Vagina (tissue), 2 donors: ENCODE results near the gene ZFY. TPM values are rescaled to one million over a fixed set of nuclear protein-coding genes. Genes with fewer than 3 reads are reported as not detected.

Experiments used
- DNase-seq, 2 donors: peaks; one replicate each; pipeline ENCODE4 v3.0.0-alpha.2; 2017; ENCODE audit errors: extremely low spot score in 2 of 2
- H3K27ac ChIP-seq: fragments of 200-600 bp; sonication (generic); one replicate; pipeline ENCODE4 v1.5.1; 2019
- H3K27me3 ChIP-seq: fragments of 200-600 bp; sonication (generic); one replicate; pipeline ENCODE4 v1.5.1; 2019
- H3K36me3 ChIP-seq, 2 donors: fragments of 200-600 bp; sonication (generic); one replicate each; pipeline ENCODE4 v1.5.1; 2017 to 2019
- H3K4me1 ChIP-seq: fragments of 200-600 bp; sonication (generic); one replicate; pipeline ENCODE4 v1.5.1; 2019
- H3K4me3 ChIP-seq, 2 donors: fragments of 200-600 bp; sonication (generic); 1 replicate in 1 of 2; 2 replicates in 1 of 2; pipeline ENCODE4 v1.5.1; 2016 to 2019
- H3K9me3 ChIP-seq: fragments of 200-600 bp; sonication (generic); one replicate; pipeline ENCODE4 v1.5.1; 2019
- CTCF ChIP-seq, 3 experiments: fragments of 450-650 bp in 2 of 3; fragments of 200-600 bp in 1 of 3; sonication (generic) in 1 of 3; IDR thresholded peaks; one replicate each; pipeline ENCODE4 v1.5.1; 2017 to 2019; ENCODE audit warnings: antibody characterized with exemption in 3 of 3, mild to moderate bottlenecking in 2 of 3, moderate library complexity in 2 of 3
- POLR2A ChIP-seq, 2 donors: fragments of 450-650 bp; IDR thresholded peaks; one replicate each; pipeline ENCODE4 v1.6.1; 2017; ENCODE audit warnings: antibody characterized with exemption in 2 of 2, mild to moderate bottlenecking in 2 of 2, moderate library complexity in 2 of 2
- POLR2AphosphoS5 ChIP-seq, 2 donors: sonication (generic); formaldehyde crosslinking; IDR thresholded peaks; one replicate each; pipeline ENCODE4 v1.9.0; 2017; ENCODE audit warnings: antibody characterized with exemption in 2 of 2, mild to moderate bottlenecking in 2 of 2, low read depth in 1 of 2; ENCODE audit not compliant: insufficient read depth in 1 of 2
- intact Hi-C: fragments of 100-400 bp; cut with DNase I; formaldehyde crosslinking; loops from one replicate; pipeline ENCODE4 v1.15.1; 2023
- total RNA-seq: library from RNA; depleted of rRNA; stranded (reverse); fragments of >200 nt; gene quantifications from one replicate; pipeline ENCODE4 v1.2.3, GENCODE V29; 2016

Gene ZFY
- total RNA-seq, 1 donor from 2014 or later: not detected

GRCh38 chrY:3007967-3008366, 72.8 kb downstream of the ZFY start:
- intact Hi-C loops: no loop called here
- no peaks in the 10 kb centered on the region for H3K36me3 ChIP-seq
- no peaks in the 10 kb centered on the region for H3K9me3 ChIP-seq
- no peak for TF ChIP-seq POLR2A (IDR thresholded peaks at IDR 0.05)
- no peak for TF ChIP-seq CTCF (IDR thresholded peaks at IDR 0.05)
- no peak for TF ChIP-seq POLR2AphosphoS5 (IDR thresholded peaks at IDR 0.05; ENCODE audit: insufficient read depth in 1 of 2, low read depth in 1 of 2)
- no peak overlapping the region for H3K27ac ChIP-seq
- no peaks in the 10 kb centered on the region for H3K27me3 ChIP-seq
- no peak for DNase-seq
- no peak overlapping the region for H3K4me3 ChIP-seq
- H3K4me1 ChIP-seq: no peaks in the 10 kb centered on the region

GRCh38 chrY:3012226-3012625, 77.0 kb downstream of the ZFY start:
- Histone ChIP-seq H3K27ac (no peak overlapping the region), H3K27me3 (no peaks in the 10 kb centered on the region), H3K9me3 (no peaks in the 10 kb centered on the region), H3K4me3 (no peak overlapping the region), H3K4me1 (no peaks in the 10 kb centered on the region), H3K36me3 (no peaks in the 10 kb centered on the region)
- DNase-seq: no peak
- TF ChIP-seq POLR2A (IDR thresholded peaks at IDR 0.05) (no peak), POLR2AphosphoS5 (IDR thresholded peaks at IDR 0.05; ENCODE audit: insufficient read depth in 1 of 2, low read depth in 1 of 2) (no peak), CTCF (IDR thresholded peaks at IDR 0.05) (no peak)
- intact Hi-C loops: no loop called here

- Histone ChIP-seq H3K36me3 (no peaks in the 10 kb centered on the region), H3K4me1 (no peaks in the 10 kb centered on the region), H3K27ac (no peak overlapping the region), H3K4me3 (no peak overlapping the region), H3K9me3 (no peaks in the 10 kb centered on the region), H3K27me3 (no peaks in the 10 kb centered on the region)
- no peak for DNase-seq
- intact Hi-C loops: no loop called here
- TF ChIP-seq POLR2A (IDR thresholded peaks at IDR 0.05) (no peak), CTCF (IDR thresholded peaks at IDR 0.05) (no peak)
These were observed 81.4 kb downstream of the ZFY start for GRCh38 chrY:3016594-3016993.

- Histone ChIP-seq H3K4me1 (no peaks in the 10 kb centered on the region), H3K4me3 (no peak overlapping the region), H3K36me3 (no peaks in the 10 kb centered on the region), H3K27ac (no peak overlapping the region), H3K9me3 (no peaks in the 10 kb centered on the region), H3K27me3 (no peaks in the 10 kb centered on the region)
- no peak for TF ChIP-seq POLR2A (IDR thresholded peaks at IDR 0.05)
- no peak for TF ChIP-seq POLR2AphosphoS5 (IDR thresholded peaks at IDR 0.05; ENCODE audit: insufficient read depth in 1 of 2, low read depth in 1 of 2)
- TF ChIP-seq CTCF (IDR thresholded peaks at IDR 0.05): no peak
- no peak for DNase-seq
- intact Hi-C loops: no loop called here
These were observed 83.4 kb downstream of the ZFY start for GRCh38 chrY:3018546-3018945.

- intact Hi-C loops: no loop called here
- Histone ChIP-seq H3K9me3 (no peaks in the 10 kb centered on the region), H3K36me3 (no peaks in the 10 kb centered on the region), H3K4me1 (no peaks in the 10 kb centered on the region), H3K4me3 (no peak overlapping the region), H3K27me3 (no peaks in the 10 kb centered on the region), H3K27ac (no peak overlapping the region)
- DNase-seq: no peak
- TF ChIP-seq POLR2A (IDR thresholded peaks at IDR 0.05): no peak
- no peak for TF ChIP-seq CTCF (IDR thresholded peaks at IDR 0.05)
- TF ChIP-seq POLR2AphosphoS5 (IDR thresholded peaks at IDR 0.05; ENCODE audit: insufficient read depth in 1 of 2, low read depth in 1 of 2): no peak
These were observed 84.4 kb downstream of the ZFY start for GRCh38 chrY:3019584-3019983.
